GM12878 (cell line): ENCODE measurements around the gene MRPL41. TPM values are rescaled to one million over a fixed set of nuclear protein-coding genes. Genes with fewer than 3 reads are reported as not detected.
A peak's percentile ranks its signal among the peaks of the same experiment; 100 is the strongest.

ENCODE experiments used
- ATAC-seq: fragments of 200-7000 bp; cut with Tn5 transposase; 3 replicates; pipeline ENCODE4 v1.9.1; 2020; ENCODE audit warnings: mild to moderate bottlenecking, moderate library complexity
- BruUV-seq: library from RNA; stranded (reverse); fragments of 400-500 nt; replicated peaks from 2 replicates; lab custom pipeline; 2021; lab: Mats Ljungman, UMichigan
- CTCF ChIA-PET: fragments of 300-600 bp; sonication (Branson Sonifier 250); formaldehyde crosslinking; extraction: SDS; loops from one replicate; lab custom pipeline; 2021; ENCODE audit warnings: inconsistent platforms; lab: Yijun Ruan, JAX
- POLR2A ChIA-PET: fragments of 350-600 bp; formaldehyde crosslinking; extraction: SDS; loops from one replicate; lab custom pipeline; 2021; ENCODE audit warnings: inconsistent platforms; lab: Charles Lee
- RAD21 ChIA-PET: fragments of 300-600 bp; sonication (Branson Sonifier 250); formaldehyde crosslinking; loops from one replicate; lab custom pipeline; 2023; ENCODE audit warnings: antibody characterized with exemption; ENCODE audit not compliant: unreplicated experiment; lab: Charles Lee
- SMC1A ChIA-PET: fragments of 300-600 bp; sonication (Branson Sonifier 250); formaldehyde crosslinking; loops from one replicate; lab custom pipeline; 2023; ENCODE audit not compliant: unreplicated experiment, uncharacterized antibody; lab: Charles Lee
- DNase-seq: peaks from one replicate; pipeline ENCODE4 v3.0.0-alpha.2; 2011; ENCODE audit warnings: low read depth, low spot score
- FAIRE-seq: peaks from 3 replicates; lab custom pipeline; 2011; peaks lifted over from hg19 to GRCh38; lab: Jason Lieb, UNC
- H2AFZ ChIP-seq: 2 replicates; pipeline ENCODE4 v1.6.0; 2011; ENCODE audit warnings: low read depth, low read length, control low read depth; ENCODE audit not compliant: control insufficient read depth
- H3K27ac ChIP-seq: 2 replicates; pipeline ENCODE4 v1.5.1; 2011; ENCODE audit warnings: control low read depth; ENCODE audit not compliant: control insufficient read depth, insufficient read depth
- H3K27me3 ChIP-seq, 2 experiments: replicated peaks in 1 of 2; 2 replicates each; pipeline versions ENCODE4 v1.6.0 to v1.6.1; 2011; ENCODE audit warnings: low read length in 1 of 2; ENCODE audit not compliant: control insufficient read depth in 2 of 2, insufficient read depth in 2 of 2
- H3K36me3 ChIP-seq, 2 experiments: 2 replicates each; pipeline ENCODE4 v1.5.1; 2011; ENCODE audit warnings: low read length in 1 of 2; ENCODE audit not compliant: control insufficient read depth in 2 of 2, insufficient read depth in 2 of 2
- H3K4me1 ChIP-seq: 2 replicates; pipeline ENCODE4 v1.6.1; 2011; ENCODE audit warnings: mild to moderate bottlenecking, low read length, moderate library complexity, mixed read lengths; ENCODE audit not compliant: control insufficient read depth, insufficient read depth
- H3K4me2 ChIP-seq: 2 replicates; pipeline ENCODE4 v1.6.0; 2011; ENCODE audit warnings: control low read depth; ENCODE audit not compliant: control insufficient read depth, insufficient read depth
- H3K4me3 ChIP-seq: fragments of 200-600 bp; sonication (generic); 2 replicates; pipeline ENCODE4 v1.5.1; 2016
- H3K79me2 ChIP-seq: 2 replicates; pipeline ENCODE4 v1.6.0; 2011; ENCODE audit warnings: low read length; ENCODE audit not compliant: control insufficient read depth, insufficient read depth
- H3K9ac ChIP-seq: 2 replicates; pipeline ENCODE4 v1.8.0; 2011; ENCODE audit warnings: low read length, control low read depth, mixed read lengths; ENCODE audit not compliant: control insufficient read depth, insufficient read depth
- H3K9me3 ChIP-seq: replicated peaks from 3 replicates; pipeline ENCODE4 v1.5.1; 2011; ENCODE audit warnings: mild to moderate bottlenecking, low read length; ENCODE audit not compliant: control insufficient read depth, insufficient read depth
- H4K20me1 ChIP-seq: 2 replicates; pipeline ENCODE4 v1.6.0; 2011; ENCODE audit not compliant: control insufficient read depth, insufficient read depth
- ASH2L ChIP-seq: fragments of 300-600, 200-600 bp; sonication (generic); IDR thresholded peaks from 2 replicates; pipeline ENCODE4 v1.6.1; 2017; ENCODE audit warnings: low read depth, mild to moderate bottlenecking, borderline replicate concordance
- ATF7 ChIP-seq: fragments of 450-650 bp; IDR thresholded peaks from 2 replicates; pipeline ENCODE4 v1.6.1; 2016; ENCODE audit warnings: low read depth, mild to moderate bottlenecking
- CBX5 ChIP-seq: sonication (generic); IDR thresholded peaks from 2 replicates; pipeline ENCODE4 v1.6.1; 2016; ENCODE audit warnings: low read depth, moderate library complexity, mild to moderate bottlenecking, inconsistent platforms
- CHD2 ChIP-seq: IDR thresholded peaks from 2 replicates; pipeline ENCODE4 v1.6.1; 2011; ENCODE audit warnings: low read depth, low read length, improper control_type of control experiment, borderline replicate concordance
- JUND ChIP-seq: IDR thresholded peaks from 2 replicates; pipeline ENCODE4 v1.6.1; 2012; ENCODE audit warnings: low read depth, mild to moderate bottlenecking, low read length, improper control_type of control experiment, moderate library complexity
- NRF1 ChIP-seq: conservative IDR thresholded peaks from 2 replicates; pipeline ENCODE4 v1.6.1; 2011; ENCODE audit warnings: mild to moderate bottlenecking, low read depth, low read length, improper control_type of control experiment
- POLR2A ChIP-seq: IDR thresholded peaks from 2 replicates; pipeline ENCODE4 v1.6.1; 2011; ENCODE audit warnings: low read depth, mild to moderate bottlenecking, low read length
- TARDBP ChIP-seq: IDR thresholded peaks from 2 replicates; pipeline ENCODE4 v1.6.1; 2016; ENCODE audit warnings: borderline replicate concordance
- ZZZ3 ChIP-seq: IDR thresholded peaks from 2 replicates; pipeline ENCODE4 v1.6.1; 2011; ENCODE audit warnings: low read depth; ENCODE audit not compliant: control insufficient read depth, insufficient read length
- WGBS: methylation state at CpG from one replicate; pipeline ENCODE4 v1.1.6; 2016; ENCODE audit warnings: low lambda C conversion rate; ENCODE audit not compliant: insufficient replicate concordance, insufficient coverage; ENCODE audit errors: missing lambda C conversion rate; 5-methylcytosine and 5-hydroxymethylcytosine counted together
- in situ Hi-C: fragments of 300-500 bp; cut with MboI; formaldehyde crosslinking; loops from 9 replicates; pipeline ENCODE4 v1.14.3; 2018; ENCODE audit warnings: mixed read lengths
- intact Hi-C: fragments of 100-400 bp; cut with micrococcal nuclease; formaldehyde crosslinking; loops from one replicate; pipeline ENCODE4 v1.14.2; 2022; ENCODE audit not compliant: unreplicated experiment
- polyA plus RNA-seq, 11 experiments: library from polyadenylated mRNA; depleted of rRNA in 4 of 11; unstranded in 6 of 11; stranded (reverse) in 5 of 11; fragments of >200 nt; fragmentation: Nextera tagmentation in 4 of 11; fragmentation: Illumina TruSeq in 1 of 11; extraction: Ambion mirVana in 4 of 11; extraction: Trizol in 1 of 11; gene quantifications; 1 replicate in 1 of 11; 2 replicates in 10 of 11; pipeline versions ENCODE4 v1.2.1 to v1.2.3, GENCODE V29; 2011 to 2016; ENCODE audit warnings: inconsistent platforms in 2 of 11, missing spikeins in 2 of 11, low read depth in 1 of 11
- total RNA-seq, 4 experiments: library from RNA; depleted of rRNA in 3 of 4; stranded (reverse); fragments of >200 nt in 3 of 4; fragmentation: Illumina TruSeq in 1 of 4; extraction: Trizol in 1 of 4; gene quantifications; 2 replicates each; pipeline versions ENCODE4 v1.2.1 to v1.2.3, GENCODE V29; 2013 to 2021

The MRPL41 gene
- total and polyA plus RNA-seq, 10 of the 15 experiments (the other 5 are each of a cell fraction or from before 2014, with no cell fraction given) = 1.3 to 116 (median 40.1) TPM

GRCh38 chr9:137569609-137570203 is 18.0 kb downstream of the MRPL41 start:
- H3K4me2 ChIP-seq = no peak overlapping the region
- FAIRE-seq = no peak
- CTCF ChIA-PET = no interaction called here
- RAD21 ChIA-PET = no interaction called here
- 63% methylated on average over 3 of the region's 5 CpGs for WGBS
- H3K36me3 ChIP-seq = peaks cover 8 to 14% of the 10 kb centered on the region in 2 experiments
- H3K9ac ChIP-seq = no peak overlapping the region
- POLR2A ChIA-PET = no interaction called here
- SMC1A ChIA-PET = no interaction called here
- no peak for ATAC-seq
- in situ Hi-C loops (no loop called here), intact Hi-C loops (no loop called here)
- peaks cover 2% of the 10 kb centered on the region for H3K79me2 ChIP-seq
- no peak for DNase-seq
- H2AFZ ChIP-seq = no peak overlapping the region
- TF ChIP-seq ASH2L (no peak), ATF7 (no peak), ZZZ3 (no peak), NRF1 (no peak), TARDBP (no peak), JUND (no peak), CBX5 (no peak)
- H3K4me3 ChIP-seq = no peak overlapping the region
- no peaks in the 10 kb centered on the region for H3K4me1 ChIP-seq
- H4K20me1 ChIP-seq = no peaks in the 10 kb centered on the region
- H3K27ac ChIP-seq = no peak overlapping the region
- no peaks in the 10 kb centered on the region for H3K27me3 ChIP-seq
- BruUV-seq = no TSS peak
- no peaks in the 10 kb centered on the region for H3K9me3 ChIP-seq

DNA sequence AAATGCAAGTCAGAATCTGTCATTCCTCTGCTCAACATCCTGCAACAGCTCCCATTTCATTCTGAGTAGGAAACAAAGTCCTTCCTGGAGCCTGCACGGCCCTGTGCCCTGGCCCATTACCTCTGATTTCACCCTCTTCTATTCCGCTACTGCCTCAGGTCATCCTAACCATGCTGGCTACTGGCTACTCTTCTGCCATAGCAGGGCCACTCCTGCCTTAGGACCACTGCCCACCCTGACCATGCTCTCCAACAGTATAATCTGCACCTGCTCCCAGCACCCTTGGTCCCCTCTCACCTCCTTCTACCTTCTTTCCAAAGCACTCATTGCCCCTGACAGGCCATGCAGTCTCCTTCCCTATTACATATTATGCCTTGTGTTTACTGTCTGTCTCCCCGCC is 18.9 kb downstream of the MRPL41 start:
- no peak for ATAC-seq
- Histone ChIP-seq H3K9ac (no peak overlapping the region), H3K4me2 (no peak overlapping the region), H3K27ac (no peak overlapping the region), H3K27me3 (no peaks in the 10 kb centered on the region), H4K20me1 (no peaks in the 10 kb centered on the region), H3K9me3 (no peaks in the 10 kb centered on the region), H2AFZ (no peak overlapping the region), H3K4me1 (no peaks in the 10 kb centered on the region), H3K79me2 (peaks cover 2% of the 10 kb centered on the region), H3K36me3 (peaks cover 8 to 15% of the 10 kb centered on the region in 2 experiments), H3K4me3 (no peak overlapping the region)
- ChIA-PET CTCF (no interaction called here), SMC1A (no interaction called here), POLR2A (no interaction called here), RAD21 (no interaction called here)
- TF ChIP-seq CHD2 = no peak
- TF ChIP-seq POLR2A = peak; percentile 53
- WGBS = 96% methylated on average over 3 of the region's 3 CpGs
- BruUV-seq = no TSS peak
- no peak for FAIRE-seq
- no peak for DNase-seq
- in situ Hi-C loops = no loop called here
- intact Hi-C loops = no loop called here
